Fibroblast of lung (primary cell): ENCODE measurements around the gene TMEM151B. TPM values are rescaled to one million over a fixed set of nuclear protein-coding genes. Genes with fewer than 3 reads are reported as not detected.
"Not testable (repeated sequence)": the region's sequence is repeated elsewhere in the genome, so short reads cannot be mapped to it uniquely, and the experiment has no call there.

Source experiments
- DNase-seq, 2 donors: peaks; one replicate each; pipeline versions ENCODE4 v3.0.0 to v3.0.0-alpha.2; 2010; ENCODE audit warnings: low read depth in 2 of 2
- H2AFZ ChIP-seq: 2 replicates; pipeline ENCODE4 v1.5.1; 2012; ENCODE audit warnings: low read length, control low read depth, inconsistent platforms
- H3K27ac ChIP-seq: 2 replicates; pipeline ENCODE4 v1.5.1; 2011; ENCODE audit warnings: low read length, control low read depth; ENCODE audit not compliant: insufficient read depth
- H3K27me3 ChIP-seq: 2 replicates; pipeline ENCODE4 v1.5.1; 2011; ENCODE audit warnings: mild to moderate bottlenecking, low read length; ENCODE audit not compliant: control insufficient read depth, insufficient read depth
- H3K36me3 ChIP-seq: 2 replicates; pipeline ENCODE4 v1.5.1; 2011; ENCODE audit warnings: low read length; ENCODE audit not compliant: control insufficient read depth, insufficient read depth
- H3K4me1 ChIP-seq: 2 replicates; pipeline ENCODE4 v1.5.1; 2011; ENCODE audit warnings: low read length; ENCODE audit not compliant: control insufficient read depth, insufficient read depth; ENCODE audit errors: extremely low read depth
- H3K4me2 ChIP-seq: 2 replicates; pipeline ENCODE4 v1.5.1; 2011; ENCODE audit warnings: low read length, control low read depth; ENCODE audit not compliant: insufficient read depth; ENCODE audit errors: extremely low read depth
- H3K4me3 ChIP-seq, 4 experiments: fragments of 200-600 bp in 1 of 4; sonication (generic) in 1 of 4; replicated peaks in 1 of 4; 2 replicates each; pipeline ENCODE4 v1.5.1; 2011 to 2016; ENCODE audit warnings: low read length in 4 of 4, low read depth in 3 of 4, mild to moderate bottlenecking in 3 of 4, control low read depth in 2 of 4, inconsistent platforms in 1 of 4, mixed read lengths in 1 of 4; ENCODE audit not compliant: insufficient read depth in 1 of 4; ENCODE audit errors: control extremely low read depth in 1 of 4
- H3K79me2 ChIP-seq: 2 replicates; pipeline ENCODE4 v1.5.1; 2012; ENCODE audit warnings: mild to moderate bottlenecking, low read length, inconsistent platforms; ENCODE audit not compliant: control insufficient read depth, insufficient read depth
- H3K9ac ChIP-seq: 2 replicates; pipeline ENCODE4 v1.5.1; 2011; ENCODE audit warnings: mild to moderate bottlenecking, low read length, control low read depth; ENCODE audit not compliant: insufficient read depth
- H3K9me3 ChIP-seq: 2 replicates; pipeline ENCODE4 v1.5.1; 2012; ENCODE audit warnings: low read depth, low read length; ENCODE audit not compliant: control insufficient read depth, insufficient read depth
- H4K20me1 ChIP-seq: 2 replicates; pipeline ENCODE4 v1.5.1; 2011; ENCODE audit warnings: low read length; ENCODE audit not compliant: control insufficient read depth, insufficient read depth; ENCODE audit errors: extremely low read depth
- EZH2 ChIP-seq: IDR thresholded peaks from 2 replicates; pipeline ENCODE4 v1.5.1; 2012; ENCODE audit warnings: low read length, control low read depth, mild to moderate bottlenecking; ENCODE audit errors: missing control alignments
- polyA plus RNA-seq, 2 donors: library from polyadenylated mRNA; depleted of rRNA in 1 of 2; stranded (reverse) in 1 of 2; unstranded in 1 of 2; fragments of >200 nt; gene quantifications; 2 replicates each; pipeline ENCODE4 v1.2.1, GENCODE V29; 2011 to 2012; ENCODE audit warnings: missing spikeins in 1 of 2
- total RNA-seq: library from RNA; depleted of rRNA; stranded (reverse); fragments of >200 nt; gene quantifications from 2 replicates; pipeline ENCODE4 v1.2.1, GENCODE V29; 2014
- TF ChIP-seq, protein P1 (sequence below), 2 donors: IDR thresholded peaks in 1 of 2; conservative IDR thresholded peaks in 1 of 2; 1 replicate in 1 of 2; 2 replicates in 1 of 2; pipeline ENCODE4 v1.5.1; 2011 to 2012; ENCODE audit warnings: low read length in 2 of 2, control low read depth in 1 of 2, inconsistent platforms in 1 of 2, low read depth in 1 of 2, mild to moderate bottlenecking in 1 of 2

The TMEM151B gene
- total and polyA plus RNA-seq, 2 donors (not counting 1 experiment from before 2014, with no cell fraction given): under 0.01 TPM; not detected in 1

DNA sequence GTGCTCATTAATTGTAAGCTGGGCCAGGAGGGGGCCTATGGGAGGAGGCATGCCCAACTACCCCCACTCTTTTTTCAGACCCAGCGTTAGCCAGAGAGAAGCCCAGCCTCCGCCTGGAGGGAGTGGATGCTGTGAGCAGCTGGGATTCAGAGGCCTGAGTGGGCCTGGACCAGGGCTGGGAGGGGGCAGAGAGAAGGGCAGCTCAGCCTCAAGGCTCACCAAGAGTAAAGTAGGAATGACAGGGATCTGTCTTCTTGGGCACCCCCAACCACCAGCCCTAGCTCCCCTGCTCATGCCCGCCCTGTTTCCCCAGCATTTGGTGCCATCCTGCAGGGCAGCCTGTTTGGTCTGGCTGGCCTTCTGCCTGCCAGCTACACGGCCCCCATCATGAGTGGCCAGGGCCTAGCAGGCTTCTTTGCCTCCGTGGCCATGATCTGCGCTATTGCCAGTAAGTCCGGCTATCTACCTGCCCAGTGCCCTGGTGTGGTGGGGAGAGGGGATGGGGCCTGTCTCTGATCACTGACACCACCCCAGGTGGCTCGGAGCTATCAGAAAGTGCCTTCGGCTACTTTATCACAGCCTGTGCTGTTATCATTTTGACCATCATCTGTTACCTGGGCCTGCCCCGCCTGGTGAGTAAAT lies 40.1 kb upstream of the TMEM151B start:
- H4K20me1 ChIP-seq: no peaks in the 10 kb centered on the region
- no peaks in the 10 kb centered on the region for H3K79me2 ChIP-seq
- peaks cover 13% of the 10 kb centered on the region for H3K4me1 ChIP-seq
- no peak for TF ChIP-seq EZH2
- TF ChIP-seq, protein P1, sequence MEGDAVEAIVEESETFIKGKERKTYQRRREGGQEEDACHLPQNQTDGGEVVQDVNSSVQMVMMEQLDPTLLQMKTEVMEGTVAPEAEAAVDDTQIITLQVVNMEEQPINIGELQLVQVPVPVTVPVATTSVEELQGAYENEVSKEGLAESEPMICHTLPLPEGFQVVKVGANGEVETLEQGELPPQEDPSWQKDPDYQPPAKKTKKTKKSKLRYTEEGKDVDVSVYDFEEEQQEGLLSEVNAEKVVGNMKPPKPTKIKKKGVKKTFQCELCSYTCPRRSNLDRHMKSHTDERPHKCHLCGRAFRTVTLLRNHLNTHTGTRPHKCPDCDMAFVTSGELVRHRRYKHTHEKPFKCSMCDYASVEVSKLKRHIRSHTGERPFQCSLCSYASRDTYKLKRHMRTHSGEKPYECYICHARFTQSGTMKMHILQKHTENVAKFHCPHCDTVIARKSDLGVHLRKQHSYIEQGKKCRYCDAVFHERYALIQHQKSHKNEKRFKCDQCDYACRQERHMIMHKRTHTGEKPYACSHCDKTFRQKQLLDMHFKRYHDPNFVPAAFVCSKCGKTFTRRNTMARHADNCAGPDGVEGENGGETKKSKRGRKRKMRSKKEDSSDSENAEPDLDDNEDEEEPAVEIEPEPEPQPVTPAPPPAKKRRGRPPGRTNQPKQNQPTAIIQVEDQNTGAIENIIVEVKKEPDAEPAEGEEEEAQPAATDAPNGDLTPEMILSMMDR (conservative IDR thresholded peaks at IDR 0.05 in 1 of 2, IDR thresholded peaks at IDR 0.05 in 1 of 2; ENCODE audit: low read depth in 1 of 2, low read length in 2 of 2): no peak
- DNase-seq: no peak
- H3K27me3 ChIP-seq: no peaks in the 10 kb centered on the region
- H3K9me3 ChIP-seq: no peaks in the 10 kb centered on the region
- H3K36me3 ChIP-seq: peaks cover 6% of the 10 kb centered on the region
- H3K9ac ChIP-seq: no peak overlapping the region
- H3K4me2 ChIP-seq: no peak overlapping the region
- no peak overlapping the region for H3K27ac ChIP-seq
- no peak overlapping the region for H2AFZ ChIP-seq
- H3K4me3 ChIP-seq: no peak overlapping the region

DNA sequence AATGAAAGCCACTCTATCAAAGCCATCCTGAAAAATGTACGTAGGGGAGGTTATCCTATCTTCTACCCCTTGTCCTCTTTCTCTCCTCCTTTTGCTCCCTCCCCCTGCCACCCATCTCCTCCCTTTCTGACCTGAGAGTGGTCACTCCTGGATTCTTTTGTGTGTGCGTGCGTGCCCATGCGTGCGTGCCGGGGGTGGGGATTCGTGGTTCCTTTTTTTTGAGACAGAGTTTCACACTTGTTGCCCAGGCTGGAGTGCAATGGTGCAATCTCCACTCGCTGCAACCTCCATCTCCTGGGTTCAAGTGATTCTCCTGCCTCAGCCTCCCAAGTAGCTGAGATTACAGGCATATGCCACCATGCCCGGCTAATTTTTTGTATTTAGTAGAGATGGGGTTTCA lies 38.8 kb upstream of the TMEM151B start:
- not testable (repeated sequence) for H3K36me3 ChIP-seq, H3K79me2 ChIP-seq, H2AFZ ChIP-seq, H3K9me3 ChIP-seq, H3K27me3 ChIP-seq, H3K9ac ChIP-seq, DNase-seq, H3K27ac ChIP-seq, H3K4me3 ChIP-seq, H3K4me2 ChIP-seq, H4K20me1 ChIP-seq
- H3K4me1 ChIP-seq: peaks cover 13% of the 10 kb centered on the region

- Histone ChIP-seq H3K4me3 (no peak overlapping the region), H3K4me1 (peaks cover 18% of the 10 kb centered on the region), H2AFZ (no peak overlapping the region), H4K20me1 (no peaks in the 10 kb centered on the region), H3K4me2 (no peak overlapping the region), H3K36me3 (peaks cover 6% of the 10 kb centered on the region), H3K9me3 (no peaks in the 10 kb centered on the region), H3K27ac (no peak overlapping the region), H3K79me2 (no peaks in the 10 kb centered on the region), H3K9ac (no peak overlapping the region), H3K27me3 (no peaks in the 10 kb centered on the region)
- DNase-seq: no peak
- TF ChIP-seq, protein P1 (conservative IDR thresholded peaks at IDR 0.05 in 1 of 2, IDR thresholded peaks at IDR 0.05 in 1 of 2; ENCODE audit: low read depth in 1 of 2, low read length in 2 of 2): no peak
- no peak for TF ChIP-seq EZH2
These were observed 37.3 kb upstream of the TMEM151B start for GRCh38 chr6:44232676-44233566.
